Vagina (tissue), 2 donors: ENCODE results near the gene ADGRG3.

Experiments used
- CTCF ChIP-seq, 3 experiments: fragments of 450-650 bp in 2 of 3; fragments of 200-600 bp in 1 of 3; sonication (generic) in 1 of 3; IDR thresholded peaks; one replicate each; pipeline ENCODE4 v1.5.1; 2017 to 2019; ENCODE audit warnings: antibody characterized with exemption in 3 of 3, mild to moderate bottlenecking in 2 of 3, moderate library complexity in 2 of 3
- POLR2A ChIP-seq, 2 donors: fragments of 450-650 bp; IDR thresholded peaks; one replicate each; pipeline ENCODE4 v1.6.1; 2017; ENCODE audit warnings: antibody characterized with exemption in 2 of 2, mild to moderate bottlenecking in 2 of 2, moderate library complexity in 2 of 2

- no peak for TF ChIP-seq POLR2A (IDR thresholded peaks at IDR 0.05)
- TF ChIP-seq CTCF (IDR thresholded peaks at IDR 0.05) = no peak
These were observed 67.8 kb downstream of the ADGRG3 start, which contains the start of gene KATNB1 for GRCh38 chr16:57735755-57736418.
